NOMO-1 (cell line): ENCODE measurements around the gene NQO2.

Source experiments
- DNase-seq, 2 experiments: peaks; one replicate each; lab custom pipeline; 2025; ENCODE audit not compliant: unreplicated experiment in 2 of 2; lab: John Stamatoyannopoulos, UW

Gene NQO2

DNA sequence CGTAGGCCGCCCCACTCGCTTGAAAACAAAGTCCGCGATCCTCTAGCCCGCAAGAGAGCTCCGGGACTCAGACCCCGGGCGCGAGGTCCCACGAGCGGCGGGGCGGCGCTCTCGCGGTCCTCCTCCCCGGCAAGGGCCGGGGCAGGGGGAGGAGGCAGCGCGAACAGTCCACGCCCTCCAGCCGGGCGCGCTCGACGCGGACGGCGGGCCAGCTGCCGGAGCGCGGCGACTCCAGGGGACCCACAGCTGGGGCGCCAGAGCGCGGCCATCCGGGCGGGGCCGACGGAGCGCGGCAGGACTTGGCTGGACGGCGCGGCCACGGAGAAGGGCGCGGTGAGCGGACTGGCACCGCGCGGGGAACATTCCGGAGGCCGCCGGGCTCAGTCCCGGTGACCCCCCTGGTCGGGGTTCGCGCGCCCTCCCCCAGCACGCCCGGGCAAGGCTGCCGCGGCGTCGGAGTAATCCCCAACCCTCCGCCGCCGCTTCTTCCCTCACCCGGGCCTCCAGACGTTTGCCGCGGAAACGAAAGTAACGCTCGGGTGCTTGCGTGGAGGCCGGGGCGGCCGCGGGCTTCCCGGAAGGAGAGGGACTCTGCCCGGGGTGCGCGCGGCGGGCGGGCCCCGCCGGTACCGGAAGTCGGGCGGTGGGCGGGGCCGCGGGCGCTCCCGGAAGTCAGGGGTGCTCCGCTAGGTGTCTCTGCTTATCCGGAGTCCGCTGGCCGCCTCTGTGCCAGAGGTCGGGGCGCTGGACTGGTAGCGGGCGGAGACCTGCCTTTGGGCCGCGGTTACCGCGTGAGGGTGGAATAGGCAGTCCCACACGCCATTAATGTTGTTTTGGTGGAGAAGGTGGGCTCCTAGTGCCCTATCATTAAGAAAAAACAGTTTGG is 68.9 kb downstream of the NQO2 start, which contains the start of gene RIPK1:
TSS of gene RIPK1 (plus strand) at position 166 of the 886 bp plus-strand sequence. CDS start 8,330 bp downstream, outside the sequence.
- DNase-seq, result peak; percentile 83 to 93
